Activated effector memory CD4-positive, alpha-beta T cell treated with anti-CD3 and anti-CD28 coated beads, Interleukin-2, amount 50 U/mL, for 16 hours (primary cell): Measurements from ENCODE around the gene LRRFIP1.
"Not testable (repeated sequence)": the region's sequence is repeated elsewhere in the genome, so short reads cannot be mapped to it uniquely, and the experiment has no call there.

ENCODE experiments used
- DNase-seq: peaks from one replicate; pipeline ENCODE4 v3.0.0-alpha.2; 2020

Gene LRRFIP1

DNA sequence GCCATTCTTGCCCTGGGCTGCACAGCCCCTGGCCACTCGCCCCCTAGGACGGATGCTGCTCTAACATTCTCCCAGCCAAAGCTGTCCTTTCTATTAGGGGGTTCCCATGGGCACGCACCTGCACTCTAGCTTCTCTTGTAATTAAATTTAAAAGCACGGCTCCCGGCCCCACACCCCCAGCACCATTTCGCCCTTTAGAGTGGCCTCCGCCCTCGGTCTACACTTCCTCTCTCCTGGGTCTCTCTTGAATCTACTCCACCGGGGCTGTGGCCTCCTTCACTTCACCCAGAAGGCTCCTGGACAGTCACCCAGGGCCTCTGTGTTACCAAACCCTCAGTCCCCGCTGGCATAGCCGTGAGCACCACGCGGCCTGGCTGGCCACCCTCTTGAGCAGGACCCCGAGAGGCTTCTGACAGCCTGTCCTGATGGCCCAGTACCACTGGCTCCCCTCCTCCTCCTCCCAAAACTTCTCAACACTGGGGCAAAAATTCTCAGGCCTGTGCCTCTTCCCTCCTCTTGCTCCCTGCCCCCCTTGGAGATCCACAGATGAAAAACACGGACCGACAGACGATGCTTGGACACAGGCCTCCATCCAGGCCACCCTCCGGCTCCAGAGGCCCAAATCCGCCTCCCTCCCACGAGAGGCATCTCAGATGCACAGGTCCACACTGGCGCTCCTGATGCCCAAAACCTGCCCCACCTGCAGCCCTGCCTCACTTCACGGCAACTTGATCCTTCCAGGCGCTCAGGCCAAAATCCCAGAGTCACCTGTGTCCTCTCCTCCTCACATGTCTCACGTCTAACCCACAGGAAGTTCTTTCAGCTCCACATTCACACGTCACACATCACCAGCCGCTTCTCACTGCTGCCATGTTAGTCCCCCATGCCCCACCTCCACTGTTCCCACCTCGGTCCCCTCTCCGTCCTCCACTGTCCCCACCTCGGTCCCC, 29.9 kb upstream of the LRRFIP1 start:
- DNase-seq, result no peak

DNA sequence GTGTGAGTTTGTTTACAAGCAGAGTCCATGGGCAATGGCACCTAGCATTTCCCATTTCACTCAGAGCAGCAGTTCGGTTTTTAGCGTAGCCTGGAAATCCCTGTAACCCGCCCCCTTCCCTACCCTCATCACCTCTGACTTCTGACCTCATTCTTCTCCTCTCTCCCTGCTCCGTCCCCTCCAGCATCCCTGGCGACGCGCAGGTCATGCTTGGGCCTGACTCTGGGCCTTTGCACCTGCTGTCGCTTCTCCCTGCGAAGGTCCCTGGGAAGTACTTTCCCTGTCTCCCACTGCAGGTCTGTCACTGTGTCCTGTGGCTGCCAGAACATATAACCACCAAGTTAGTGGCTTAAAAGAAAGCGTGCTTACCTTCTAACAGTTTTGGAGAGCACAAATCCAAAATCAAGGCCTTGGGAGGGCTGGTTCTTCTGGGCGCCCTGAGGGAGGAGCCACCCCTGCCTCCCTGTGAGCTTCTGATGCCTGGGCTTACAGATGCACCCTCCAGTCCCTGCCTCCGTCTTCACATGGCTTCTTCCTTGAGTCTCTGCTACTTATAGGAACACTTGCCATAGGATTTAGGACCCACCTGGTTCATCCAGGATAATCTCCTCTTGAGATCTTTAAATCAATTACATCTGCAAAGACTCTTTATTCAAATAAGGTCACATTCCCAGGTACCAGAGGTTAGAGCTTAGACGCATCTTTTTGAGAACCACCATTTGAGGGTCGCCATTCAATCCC, 28.7 kb upstream of the LRRFIP1 start:
- DNase-seq, result no peak

DNA sequence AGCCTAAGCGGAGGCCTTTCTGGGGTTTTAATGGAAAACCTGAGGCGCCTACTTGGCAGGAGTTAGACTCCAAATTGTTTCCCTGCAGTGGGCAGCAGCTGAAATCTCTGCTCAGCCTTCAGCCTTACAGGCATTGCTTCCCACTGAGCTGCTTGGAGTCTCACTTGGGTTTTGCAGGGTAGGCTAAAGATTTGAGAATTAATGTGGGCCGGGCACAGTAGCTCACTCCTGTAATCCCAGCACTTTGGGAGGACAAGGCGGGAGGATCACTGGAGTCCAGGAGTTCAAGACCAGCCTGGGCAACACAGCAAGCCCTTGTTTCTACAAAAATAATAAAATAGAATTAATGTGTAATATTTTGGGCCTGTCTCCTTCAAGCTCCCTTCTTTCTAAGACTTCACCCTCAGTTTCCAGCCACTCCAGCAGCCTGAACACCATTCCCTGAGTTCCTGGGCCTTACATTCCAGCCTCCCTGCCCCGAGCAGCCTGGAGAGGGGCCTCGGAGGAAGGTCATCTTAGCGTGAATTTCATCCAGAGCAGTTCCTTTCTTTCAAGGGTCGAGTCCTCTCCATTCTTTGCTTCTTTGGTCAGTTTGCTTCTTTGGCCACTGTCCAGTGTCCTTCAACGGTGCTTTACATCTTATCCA, 27.8 kb upstream of the LRRFIP1 start:
- DNase-seq, result no peak

DNA sequence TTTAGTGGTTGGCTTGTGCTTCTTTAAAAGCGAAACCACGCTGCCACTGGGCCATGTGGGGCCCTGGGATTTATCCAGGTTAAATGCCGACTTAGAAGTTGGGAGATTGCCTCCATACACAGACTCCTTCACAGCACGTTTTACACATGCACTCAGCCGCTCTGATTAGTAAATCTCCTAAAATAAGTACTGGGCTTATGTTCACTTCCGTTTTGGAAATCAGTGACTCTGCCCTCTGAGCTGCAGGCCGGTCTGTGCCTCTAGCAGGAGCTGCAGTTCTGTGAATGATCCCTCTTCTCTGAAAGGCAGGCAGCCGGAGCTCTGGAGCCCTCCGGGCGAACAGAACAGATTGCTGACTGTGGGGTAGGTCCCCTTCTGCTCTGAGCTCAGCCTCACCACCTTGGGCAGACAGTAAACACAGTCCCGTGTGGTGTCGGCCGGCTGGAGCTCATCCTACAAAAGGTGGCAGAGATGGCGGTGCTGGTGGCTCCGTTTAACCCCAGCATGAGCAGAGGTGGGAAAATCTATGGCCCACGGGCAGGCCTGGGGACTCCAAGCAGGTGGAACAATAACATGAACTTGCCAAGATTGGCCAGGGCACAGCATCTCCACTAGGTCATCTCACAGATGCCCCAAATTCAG, 27.1 kb upstream of the LRRFIP1 start:
- DNase-seq, result no peak

DNA sequence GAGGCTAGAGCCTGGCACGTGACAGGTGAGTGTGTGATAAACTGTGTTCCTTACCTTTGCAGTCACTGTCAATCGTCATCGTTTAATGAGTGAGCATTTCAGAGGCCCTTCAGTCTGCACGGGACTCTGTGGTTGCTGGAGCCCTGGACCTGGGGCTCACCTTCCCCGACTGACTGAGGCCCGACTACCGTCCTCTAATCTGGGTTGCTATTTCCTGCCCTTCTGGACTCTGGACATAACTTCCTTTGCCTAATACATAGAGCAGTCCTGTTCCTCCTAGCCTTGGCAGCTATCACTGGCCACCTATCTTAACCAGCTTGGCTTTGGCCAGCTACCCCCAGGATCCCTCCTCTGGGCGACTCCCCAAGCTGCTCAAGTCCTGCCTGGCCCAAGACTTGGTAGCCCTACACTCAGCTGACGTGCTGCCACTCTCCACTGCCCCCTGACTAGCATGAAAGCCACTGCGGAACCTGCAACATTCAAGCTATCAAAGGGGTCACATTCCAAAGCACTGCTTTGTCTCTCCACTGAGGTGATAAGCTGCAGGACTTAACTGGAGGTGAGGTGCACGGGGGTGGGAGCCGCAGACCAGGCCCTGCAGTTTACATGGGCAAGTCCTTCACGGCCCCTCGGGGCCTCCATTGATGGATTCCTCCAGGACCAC, 25.8 kb upstream of the LRRFIP1 start:
- no peak for DNase-seq

DNA sequence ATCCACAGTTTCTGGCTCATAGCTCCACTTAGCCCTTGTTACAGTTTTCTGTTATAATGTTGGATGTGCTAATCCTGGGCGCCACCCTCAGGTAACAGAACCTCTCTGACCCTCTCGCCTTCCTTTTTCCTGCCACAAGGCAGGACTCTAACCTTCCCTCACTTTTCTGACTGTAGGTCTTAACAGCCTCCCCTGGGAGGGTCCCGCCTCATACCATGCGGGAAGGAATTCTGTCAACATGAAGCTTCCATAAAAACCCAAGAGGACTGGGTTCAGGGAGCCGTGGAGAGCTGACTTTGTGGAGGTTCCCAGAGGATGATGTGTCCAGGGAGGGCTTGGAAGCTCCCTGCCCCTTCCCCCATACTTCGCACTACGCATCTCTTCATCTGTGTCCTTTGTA, 25.0 kb upstream of the LRRFIP1 start:
- no peak for DNase-seq

DNA sequence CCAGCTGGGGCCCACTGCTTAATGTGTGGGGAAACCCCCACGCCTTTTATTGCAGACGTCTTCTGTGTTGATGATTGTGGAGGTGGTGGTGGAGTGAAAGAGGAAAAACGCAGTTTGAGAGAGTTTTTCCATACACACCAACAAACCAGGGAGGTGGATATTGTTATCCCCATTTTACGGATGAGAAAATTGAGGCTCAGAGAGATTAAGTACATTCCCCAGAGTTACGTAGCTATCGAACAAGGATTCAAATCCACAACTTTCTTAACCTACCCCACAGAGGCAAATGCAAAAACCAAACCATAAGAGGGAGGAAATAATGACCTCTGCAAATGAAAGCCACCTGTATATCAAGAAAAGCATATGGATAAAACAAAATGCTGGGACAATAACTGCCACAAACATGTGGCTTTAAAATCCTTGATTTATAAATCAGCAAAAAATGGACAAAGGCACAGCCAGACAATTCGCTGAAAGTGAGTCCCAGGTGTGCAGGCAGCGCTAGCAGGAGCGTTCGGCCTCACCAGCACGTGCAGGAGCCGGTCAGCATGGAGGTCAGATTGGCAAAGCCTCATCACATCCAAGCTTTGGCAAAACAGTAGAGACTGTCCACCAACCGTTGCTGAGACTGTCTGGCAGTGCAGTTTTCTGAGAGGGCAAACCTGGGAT, 24.2 kb upstream of the LRRFIP1 start:
- no peak for DNase-seq

DNA sequence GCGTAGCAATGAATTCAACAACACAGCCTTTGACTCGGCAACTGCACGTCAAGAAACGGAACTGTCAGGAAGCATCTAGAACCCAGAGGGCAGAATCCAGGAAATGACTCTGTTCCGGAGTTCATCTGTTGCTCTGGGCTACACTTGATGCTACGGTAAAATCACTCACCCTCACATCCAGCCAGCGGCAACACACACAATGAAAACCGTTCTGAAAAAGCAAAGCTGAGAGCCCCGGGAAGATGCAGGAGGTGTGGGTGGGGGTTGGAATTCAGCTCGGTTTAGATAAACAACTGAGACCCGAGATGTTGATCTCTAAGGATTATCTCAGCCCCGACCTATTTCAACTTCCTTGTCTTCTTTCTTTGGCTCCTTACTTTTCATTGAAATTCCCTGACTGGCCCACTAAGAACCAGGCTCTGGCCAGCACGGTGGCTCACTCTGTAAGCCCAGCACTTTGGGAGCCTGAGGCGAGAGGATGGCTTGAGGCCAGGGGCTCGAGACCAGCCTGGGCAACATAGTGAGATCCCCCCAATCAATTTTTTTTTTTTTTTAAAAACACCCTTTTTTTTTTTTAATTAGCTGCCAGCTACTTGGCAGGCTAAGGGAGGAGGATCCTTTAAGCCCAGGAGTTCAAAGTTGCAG, 23.5 kb upstream of the LRRFIP1 start:
- peak; percentile 81 for DNase-seq

DNA sequence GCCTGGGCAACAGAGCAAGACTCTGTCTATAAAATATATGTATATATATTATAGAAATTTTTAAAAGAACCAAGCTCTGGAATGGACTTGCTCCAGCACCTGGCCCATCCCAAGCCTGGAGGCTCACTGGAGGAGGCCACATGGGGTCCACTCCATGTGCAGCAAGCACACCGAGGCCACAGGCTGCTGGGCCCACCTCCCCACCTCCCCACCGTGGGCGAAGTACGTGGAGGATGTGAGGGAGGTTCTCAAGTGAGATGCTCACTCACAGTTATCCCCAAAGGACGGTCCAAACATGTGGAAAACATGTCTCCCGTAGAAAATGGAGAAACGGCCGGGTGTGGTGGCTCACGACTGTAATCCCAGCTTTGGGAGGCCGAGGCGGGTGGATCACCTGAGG, 23.0 kb upstream of the LRRFIP1 start:
- DNase-seq, result no peak

DNA sequence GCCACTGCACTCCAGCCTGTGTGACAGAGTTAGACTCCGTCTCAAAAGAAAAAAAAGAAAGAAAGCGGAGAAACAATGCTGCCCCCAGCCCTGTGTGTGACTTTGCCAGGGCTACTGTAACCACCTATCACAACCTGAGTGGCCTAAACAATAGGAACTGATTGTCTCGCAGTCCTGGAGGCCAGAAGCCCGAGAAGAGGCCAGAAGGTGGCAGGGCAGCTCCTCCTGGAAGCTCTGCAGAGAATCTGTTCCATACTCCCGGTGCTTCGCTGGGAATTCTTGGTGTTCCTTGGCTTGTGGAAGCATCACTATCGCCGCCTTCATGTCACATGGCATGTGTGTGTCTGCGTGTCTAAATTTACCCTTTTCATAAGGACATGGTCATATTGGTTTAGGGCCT, 22.4 kb upstream of the LRRFIP1 start:
- DNase-seq, result no peak

DNA sequence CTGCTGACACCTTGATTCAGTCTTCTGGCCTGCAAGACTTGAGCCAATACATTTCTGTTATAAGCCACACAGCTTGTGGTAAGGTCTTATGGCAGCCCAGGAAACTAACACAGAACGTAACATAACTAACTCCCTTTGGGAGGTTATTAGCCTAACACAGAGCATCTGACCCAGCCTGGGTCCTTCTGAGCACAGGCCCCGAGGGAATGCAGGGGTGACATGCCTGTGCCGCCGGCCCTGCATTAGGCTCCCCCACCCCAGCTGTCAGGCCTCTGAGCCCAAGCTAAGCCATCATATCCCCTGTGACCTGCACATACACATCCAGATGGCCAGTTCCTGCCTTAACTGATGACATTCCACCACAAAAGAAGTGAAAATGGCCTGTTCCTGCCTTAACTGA, 20.9 kb upstream of the LRRFIP1 start:
- not testable (repeated sequence) for DNase-seq

DNA sequence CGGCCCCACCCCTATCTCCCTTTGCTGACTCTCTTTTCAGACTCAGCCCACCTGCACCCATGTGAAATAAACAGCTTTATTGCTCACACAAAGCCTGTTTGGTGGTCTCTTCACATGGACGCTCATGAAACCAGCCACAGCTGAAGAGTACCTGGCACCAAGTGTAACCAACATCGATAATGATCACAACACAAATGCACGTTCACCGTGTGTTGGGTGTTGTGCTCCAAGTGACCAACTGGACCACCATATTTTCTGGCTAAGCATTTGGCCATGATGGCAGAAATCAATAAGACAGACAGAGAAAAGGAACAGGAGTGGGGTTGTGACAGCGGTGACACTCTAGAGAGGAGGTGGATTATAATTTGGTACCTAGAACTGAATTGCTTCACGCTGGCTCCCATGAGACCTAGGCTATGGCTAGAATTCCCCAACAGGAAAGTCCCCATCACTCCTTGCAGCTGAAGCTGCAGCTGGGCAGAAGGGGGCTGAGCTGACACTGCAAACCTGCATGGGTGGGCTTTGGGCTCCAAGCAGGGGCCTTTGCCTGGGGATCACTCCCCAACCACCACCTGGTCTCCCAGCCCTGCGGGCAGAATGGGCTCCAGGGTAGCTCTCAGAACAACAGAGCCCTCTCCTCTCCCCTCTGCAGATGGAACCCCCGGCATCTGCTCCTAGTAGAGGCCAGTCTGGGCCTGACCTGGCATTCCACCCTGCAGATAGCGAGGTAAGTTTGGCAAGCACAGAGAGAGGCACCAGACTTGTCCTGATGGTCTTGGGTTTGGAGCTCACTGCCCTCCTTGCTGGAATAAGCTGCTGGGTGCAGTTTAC, 14.6 kb upstream of the LRRFIP1 start:
- no peak for DNase-seq

DNA sequence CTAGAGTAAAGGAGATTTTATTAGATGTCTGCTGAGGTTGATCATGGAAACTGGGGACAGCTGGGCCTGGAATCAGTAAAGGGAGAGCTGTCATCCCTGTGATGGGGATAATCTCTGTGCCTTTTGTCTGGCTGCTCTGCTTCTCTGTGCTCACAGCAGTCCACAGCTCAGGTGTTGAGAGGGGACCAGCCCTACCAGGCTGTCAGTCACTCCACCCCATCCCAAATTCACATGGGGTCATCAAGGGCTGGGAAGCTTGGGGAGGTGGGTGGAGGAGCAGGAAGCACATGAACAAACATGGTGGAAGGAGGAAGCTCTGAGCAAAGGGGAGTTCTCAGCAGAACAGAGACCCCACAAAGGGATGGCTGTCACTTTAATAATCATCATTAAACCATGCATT, 13.7 kb upstream of the LRRFIP1 start:
- DNase-seq, result no peak

DNA sequence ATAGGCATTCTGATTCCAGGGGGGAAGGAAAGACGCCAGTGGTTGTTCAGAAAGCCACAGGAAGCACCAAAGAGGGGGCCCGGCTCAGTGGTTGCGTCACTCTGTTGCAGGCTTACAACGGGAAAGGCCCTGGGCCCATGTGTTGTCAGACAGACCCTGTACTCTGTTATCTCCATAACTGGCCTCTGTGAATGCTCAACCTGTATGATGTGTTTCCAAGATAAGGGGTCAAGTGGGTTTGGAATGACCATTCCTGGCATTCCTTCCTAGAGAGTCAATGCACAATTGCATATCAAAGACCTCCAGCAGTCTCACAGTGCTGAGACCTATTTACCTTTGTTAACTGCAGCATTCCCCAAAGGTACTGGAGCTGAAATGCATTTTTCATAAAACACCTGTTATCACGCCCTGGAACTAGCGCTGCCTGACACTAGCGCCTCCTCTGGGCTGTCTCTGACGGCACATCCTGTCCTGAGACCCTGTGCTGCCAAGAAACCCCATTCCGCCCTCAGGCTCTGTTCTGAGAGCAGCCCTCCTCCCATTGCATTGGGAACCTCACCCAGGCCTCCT, 13.2 kb upstream of the LRRFIP1 start:
- no peak for DNase-seq

DNA sequence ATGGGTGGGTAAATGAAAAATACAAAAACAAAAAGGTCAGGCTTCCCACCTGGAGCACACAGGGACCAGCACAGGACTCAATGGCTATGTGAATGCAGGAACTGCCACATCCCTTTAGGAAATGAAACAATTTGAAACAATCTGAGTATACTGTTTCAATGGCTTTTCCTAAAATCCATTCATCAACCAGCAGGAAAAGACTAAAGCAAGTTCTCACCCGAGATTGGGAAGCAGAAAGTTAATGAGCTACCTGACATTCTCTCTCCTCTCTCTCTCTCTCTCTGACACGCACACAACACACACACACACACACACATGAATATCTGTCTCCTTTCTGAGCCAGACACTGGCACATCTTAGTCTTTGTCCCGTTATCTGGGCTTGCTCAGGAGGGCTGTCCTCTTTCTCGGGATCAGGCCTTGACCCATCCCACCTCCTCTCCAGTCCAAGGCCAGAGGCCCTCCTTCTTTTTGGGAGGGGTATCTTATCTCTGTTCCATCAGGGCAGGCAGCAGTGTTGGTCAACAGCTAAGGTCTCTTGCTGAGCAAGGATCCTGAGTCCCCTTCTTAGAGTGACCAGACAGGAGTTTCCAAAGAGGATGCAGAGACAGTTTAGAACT, 11.6 kb upstream of the LRRFIP1 start:
- DNase-seq, result no peak

DNA sequence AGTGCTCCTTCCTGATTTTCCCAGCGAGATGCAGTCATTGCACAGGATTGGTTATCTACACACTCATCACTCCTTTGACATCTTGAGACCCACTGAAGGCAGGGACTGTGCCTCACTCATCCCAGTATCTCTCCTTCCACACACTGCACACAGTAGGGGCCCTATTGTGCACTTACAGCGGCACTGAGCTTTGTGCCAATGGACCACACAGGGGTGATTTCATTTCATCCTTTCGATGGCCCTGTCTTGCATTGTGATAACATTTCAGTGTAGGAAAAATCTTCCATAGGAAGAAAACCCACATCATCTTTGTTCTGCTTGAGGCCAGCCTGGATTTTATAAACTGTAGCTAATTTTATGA, 11.0 kb upstream of the LRRFIP1 start:
- no peak for DNase-seq

DNA sequence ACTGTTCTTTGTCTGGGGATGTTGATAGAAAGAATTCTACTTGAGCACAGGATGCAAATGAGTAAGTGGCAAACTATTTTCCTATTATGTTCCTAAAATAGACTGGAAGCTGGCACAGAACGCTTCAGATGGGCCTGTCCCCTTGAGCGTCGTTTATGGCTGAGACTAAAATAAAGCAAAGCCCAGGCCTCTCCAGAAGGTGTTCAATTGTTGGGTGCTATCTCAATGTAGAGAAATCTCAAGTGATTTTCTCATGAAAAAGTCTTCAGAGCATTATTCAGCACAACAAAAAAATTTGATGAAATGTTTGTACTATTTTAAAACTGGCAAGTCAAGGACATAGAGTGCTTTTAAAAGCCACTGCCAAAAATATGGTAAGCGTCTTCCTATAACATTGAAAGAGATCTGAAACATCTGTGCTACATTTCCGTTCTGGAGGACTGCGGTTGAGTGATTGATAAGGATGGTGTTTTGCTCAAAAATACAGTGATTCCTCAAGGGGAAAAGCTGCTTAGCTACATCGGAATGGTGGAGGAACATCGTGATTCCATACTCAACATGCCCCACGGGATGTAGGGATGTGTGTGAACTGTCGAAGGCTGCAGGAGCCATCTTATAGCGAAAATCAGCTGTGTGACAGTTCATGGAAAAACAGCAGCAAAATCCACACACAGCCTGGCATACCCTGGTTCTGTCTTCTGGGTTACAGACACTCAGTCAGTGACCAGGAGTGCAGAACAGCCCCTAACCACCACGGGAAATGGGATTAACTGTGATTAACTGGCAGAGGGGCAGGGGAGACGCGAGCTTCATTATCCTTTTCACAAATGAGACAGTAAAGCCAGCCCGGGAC, 10.4 kb upstream of the LRRFIP1 start:
- no peak for DNase-seq

DNA sequence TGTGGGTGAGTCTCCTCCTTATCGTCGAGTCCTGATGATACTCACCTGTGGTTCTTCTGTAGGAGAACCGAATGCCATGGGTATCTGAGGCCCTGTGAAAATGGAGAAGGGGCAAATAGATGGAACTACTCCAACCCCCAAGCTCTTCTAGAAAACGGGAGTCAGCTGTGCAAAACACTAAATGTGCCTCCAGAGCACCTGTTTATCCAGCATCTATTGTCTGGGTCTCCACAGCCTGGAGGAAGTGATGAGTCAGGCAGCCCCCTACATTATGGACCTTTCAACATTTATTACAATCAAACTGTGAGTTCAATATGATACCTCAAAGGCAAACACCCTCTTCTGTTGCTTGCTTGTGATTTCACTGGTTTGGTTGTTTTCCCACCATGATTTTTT, 9.8 kb upstream of the LRRFIP1 start:
- no peak for DNase-seq

DNA sequence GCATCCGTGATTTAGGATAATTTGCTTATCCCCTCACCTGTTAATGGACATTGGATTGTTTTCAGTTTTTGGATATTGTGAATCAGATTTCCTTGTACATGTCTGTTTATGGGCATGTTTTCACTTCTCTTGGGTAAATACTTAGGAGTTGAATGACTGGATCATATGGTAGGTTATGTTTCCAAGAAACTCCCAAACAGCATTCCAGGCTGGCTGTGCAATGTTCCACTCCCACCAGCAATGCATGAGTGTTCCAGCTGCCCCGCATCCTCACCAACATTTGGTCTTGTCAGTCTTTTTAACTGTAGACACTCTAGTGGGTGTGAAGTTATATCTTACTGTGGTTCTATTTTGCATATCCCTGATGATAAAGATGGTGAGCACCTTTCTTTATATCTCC, 8.9 kb upstream of the LRRFIP1 start:
- DNase-seq, result no peak
